Measurements from ENCODE around the gene NDUFS8.

NDUFS8 gene

DNA sequence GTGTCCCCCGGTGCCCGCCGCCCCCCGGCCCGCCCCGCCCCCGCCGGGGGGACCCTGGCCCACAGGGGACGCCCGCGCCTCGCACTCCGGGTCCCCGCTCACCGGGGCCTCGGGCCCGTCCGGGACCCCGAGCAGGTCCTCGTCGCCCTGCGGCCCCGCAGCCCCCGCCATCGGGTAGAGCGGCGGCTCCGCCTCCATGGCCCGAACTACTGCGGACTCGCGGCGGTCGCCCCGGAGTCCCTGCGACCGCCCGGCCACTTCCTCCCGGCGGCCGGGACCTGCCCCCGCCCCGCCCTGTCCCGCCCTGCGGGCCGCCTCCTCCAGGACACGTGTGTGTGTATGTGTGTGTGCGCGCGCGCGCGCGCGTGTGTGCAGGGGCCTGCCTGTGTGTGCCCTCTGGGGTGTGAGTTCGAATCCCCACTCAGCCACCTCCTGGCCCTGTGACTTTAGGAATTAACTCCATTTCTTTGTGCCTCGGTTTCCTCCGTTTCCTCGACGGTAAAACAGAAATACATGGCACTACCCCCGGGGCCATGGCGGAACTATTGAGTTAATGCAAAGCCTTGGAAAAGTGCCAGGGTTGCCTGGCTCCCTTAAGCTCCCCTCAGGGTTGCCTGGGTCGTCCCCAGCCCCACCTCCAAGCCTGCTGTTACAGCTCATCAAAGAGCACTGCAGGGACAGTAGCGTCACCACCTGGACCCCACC, 26.5 kb upstream of the NDUFS8 start, which contains the start of gene UNC93B1:
Gene UNC93B1, minus strand, starts transcription at position 252 of the 705 bp plus-strand sequence. Its CDS starts 54 bp downstream, at position 198.
- DNase-seq, result peak; percentile 39 to 71 (median 52)

DNA sequence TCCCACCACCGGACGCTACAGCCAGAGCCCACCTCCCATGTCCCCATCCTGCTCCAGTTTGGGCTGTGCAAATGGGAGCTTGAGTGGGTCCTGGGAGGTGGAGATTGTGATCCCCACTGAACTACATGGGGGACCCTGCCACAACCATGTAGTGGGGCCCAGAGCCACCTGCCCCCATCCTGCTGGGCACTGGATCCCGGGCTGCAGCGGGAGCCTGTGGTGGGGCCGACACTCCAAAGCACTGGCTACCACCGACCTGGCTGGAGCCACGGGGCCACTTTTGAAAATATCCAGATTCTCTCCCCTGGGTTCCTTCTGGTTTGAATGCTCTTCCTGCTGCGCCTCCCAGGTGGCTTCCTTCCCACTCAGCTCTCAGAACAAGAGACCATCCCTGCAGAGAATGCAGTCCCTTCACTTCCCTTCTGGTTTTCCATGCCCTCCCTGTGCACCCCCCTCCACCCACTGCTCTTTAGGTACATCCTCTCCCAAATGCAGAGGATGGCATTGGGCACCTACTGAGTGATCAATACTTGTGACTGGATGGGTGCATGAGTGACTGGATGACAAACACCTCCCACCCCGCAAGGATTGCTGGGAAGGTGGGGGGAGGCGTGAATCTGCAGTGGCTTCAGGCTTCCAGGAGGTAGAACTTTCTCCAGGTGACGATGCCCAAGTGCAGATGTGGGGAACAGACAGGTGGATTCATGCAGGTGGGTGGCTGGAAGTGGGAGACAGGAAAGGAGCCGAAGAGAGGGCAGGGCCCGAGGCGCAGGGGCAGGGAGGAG, 25.7 kb upstream of the NDUFS8 start:
- DNase-seq, result no peak

DNA sequence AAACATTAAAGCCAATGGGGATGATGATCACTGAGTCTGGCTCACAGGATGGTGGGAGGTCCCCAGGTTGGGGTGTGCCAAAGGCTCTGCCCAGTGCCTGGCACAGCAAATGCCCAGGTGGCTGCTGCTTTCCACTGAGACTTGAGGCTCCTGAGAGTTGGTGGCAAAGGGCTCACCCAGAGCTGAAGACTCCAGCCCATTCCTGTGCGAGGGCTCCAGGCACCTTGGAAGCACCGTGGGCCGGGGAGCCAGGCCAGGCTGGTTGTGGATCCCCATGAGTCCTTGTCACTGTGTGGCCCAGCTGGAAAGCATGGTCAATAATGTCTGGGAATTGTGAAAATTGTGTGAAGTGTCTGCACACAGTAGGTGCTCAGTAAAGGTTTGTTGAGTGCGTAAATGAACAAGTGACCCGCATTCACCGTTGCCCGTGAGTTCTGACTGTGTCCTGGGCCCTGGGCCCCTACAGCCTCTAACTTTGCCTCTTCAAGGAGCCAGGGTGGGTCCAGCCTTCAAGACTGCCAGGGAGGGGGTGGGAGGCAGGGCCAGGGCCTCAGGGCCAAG, 23.8 kb upstream of the NDUFS8 start:
- no peak for DNase-seq

DNA sequence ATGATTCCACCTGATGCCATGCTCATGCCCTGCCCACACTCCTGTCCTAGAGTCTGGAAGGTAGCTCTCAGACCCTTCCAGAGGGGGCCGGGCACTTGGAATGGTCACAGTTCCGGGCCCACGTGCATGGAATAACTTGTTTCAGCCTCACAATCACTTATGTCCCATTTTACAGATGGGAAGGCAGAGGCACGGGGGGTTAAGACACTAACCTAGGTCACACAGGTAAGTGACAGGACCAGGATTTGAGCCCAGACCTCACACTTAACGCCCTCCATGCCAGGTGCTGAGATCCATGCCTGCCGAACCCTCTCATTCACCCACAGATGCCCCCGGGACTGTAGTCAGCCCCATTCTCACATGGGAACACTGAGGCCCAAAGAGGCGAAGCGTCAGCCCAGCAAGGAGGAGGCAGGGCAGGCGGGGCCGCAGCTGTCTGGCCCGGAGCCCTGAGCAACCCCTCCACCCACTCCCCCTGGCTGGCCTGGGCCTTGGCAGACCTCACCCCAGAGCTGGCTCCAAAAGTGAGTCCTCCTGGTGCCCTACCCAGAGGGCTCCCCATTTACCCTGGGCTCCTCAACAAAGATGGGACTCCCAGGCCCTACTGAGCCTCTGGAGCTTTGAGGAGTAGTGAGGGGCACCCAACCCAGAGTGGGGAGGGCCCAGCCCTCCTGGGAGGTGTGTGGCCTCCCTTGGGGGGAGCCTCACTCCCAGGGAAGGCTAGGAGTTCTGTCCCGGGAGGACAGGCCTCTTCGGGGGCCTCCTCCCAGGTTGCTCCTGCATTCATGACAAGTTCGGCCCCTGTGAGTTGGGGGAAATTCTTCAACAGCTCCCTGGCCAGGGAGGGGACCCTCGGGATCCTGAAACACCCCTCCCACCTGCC, 22.7 kb upstream of the NDUFS8 start:
- DNase-seq, result no peak

DNA sequence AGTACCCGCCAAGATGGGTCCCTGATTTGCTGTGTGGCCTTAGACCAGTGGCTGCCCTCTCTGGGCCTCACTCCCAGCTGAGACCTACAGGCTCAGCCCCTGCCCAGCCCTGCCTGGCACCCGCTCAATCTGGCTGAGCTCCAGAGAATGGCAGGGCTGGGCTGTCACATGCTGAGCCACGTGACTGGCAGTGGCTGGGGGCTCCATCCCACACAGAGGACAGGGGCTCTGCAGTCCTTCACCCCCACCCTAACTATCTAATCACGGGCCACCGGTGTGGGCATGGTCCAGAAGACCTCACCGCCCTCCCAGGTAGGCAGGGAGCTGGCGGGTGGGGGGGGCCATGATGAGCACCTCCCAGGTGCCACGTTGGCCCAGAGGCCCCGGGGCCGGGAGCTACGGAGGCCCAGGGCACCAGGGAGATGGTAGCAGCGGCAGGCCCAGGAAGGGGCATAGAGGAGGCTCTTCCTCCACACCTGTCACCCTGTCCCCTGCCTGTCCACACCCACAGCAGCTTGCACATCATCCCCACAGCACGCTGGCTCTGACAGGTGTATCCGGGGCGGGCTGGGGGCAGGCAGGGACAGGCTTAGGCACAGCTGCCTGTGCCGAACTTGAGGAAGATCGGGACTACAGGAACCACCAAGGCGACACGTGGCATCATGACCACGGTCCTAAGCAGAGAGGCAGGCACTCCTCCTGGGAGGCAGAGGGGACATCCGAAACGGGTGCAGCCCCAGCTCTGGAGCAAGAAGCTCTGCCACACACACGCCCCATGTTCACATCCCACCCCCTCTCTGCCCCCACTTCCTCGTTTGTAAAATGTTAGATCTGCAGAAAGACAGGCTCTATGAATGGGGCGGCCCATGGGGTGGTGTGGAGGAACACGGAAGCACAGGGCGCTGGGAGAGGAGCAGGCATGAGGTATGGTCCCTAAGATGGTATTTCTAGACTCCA, 21.8 kb upstream of the NDUFS8 start:
- no peak for DNase-seq

DNA sequence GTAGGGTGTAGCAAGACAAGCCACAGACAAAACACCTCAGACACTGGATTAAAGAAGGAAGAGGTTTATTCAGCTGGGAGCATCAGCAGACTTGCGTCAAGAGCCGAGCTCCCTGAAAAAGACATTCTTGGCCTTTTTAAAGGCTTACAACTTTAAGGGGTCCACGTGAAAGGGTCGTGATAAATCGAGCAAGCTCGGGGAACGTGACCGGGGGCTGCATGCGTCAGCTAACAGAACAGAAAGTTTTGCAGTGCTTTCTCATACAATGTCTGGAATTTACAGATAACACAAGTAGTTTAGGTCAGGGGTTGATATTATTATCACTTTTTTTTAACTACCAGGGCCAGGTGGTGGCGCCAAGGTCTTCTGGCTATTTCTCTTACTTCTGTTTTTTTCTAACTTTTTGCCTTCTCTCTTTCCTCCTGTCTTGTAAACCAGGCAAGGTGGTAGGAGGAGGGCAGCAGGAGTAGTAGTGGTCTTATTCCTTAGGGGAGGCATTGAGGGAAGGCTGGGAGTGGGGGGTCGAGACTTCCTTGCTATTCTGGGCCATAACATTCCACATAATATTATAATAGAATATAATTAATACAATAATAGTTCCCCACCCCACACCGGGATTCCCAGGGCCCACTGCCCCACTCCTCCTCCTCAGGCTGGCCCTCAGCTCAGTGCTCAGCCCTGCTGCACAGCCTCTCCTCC, 20.9 kb upstream of the NDUFS8 start:
- no peak for DNase-seq

DNA sequence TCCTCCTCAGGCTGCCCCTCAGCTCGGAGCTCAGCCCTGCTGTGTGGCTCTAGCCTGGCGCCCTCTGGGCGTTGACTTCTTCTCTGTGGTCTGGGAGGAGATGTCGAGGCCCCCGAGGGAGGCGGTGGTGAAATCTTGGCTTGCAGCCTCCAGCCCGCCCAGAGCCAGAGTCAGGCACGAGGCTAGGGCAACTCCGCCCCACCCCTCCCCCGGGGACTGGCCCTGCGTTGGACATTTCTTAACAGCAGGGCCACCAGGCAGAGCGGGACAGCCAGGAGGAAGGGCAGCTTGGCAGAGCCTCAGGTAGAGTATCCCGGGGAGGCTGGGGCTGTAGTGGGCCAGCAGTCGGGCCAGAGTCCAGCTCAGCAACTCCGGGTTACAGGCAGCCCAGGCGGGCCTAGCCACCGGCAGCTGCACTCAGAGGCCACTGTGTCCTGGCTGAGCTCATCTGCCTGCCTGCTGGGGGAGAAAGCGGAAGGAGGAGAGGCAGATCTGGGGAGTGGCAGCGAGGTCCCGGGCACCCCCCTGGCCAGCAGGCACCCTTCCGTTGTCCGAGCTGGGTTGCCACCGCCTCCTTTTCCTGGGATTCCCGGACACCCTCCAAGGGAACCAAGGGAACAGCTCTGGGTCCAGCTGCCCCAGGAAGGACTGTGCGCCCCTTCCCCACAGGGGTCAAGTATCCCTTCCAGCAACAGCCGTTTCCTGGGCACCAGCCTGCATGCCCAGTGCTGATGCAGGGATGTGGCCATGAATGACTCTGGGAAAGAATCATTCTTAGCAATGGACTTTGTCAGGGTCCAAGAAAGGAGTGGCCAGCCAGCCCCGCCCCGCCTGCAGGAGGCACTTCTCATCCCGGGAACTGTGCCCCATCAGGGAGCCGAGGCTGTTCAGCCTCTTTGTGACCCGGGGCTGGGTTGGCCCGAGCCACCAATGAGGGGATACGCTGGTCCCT, 20.1 kb upstream of the NDUFS8 start, which contains the start of gene ALDH3B1:
Gene ALDH3B1, plus strand, starts transcription at position 238 of the 952 bp plus-strand sequence. CDS start 4,971 bp downstream, outside the sequence.
- no peak for DNase-seq

DNA sequence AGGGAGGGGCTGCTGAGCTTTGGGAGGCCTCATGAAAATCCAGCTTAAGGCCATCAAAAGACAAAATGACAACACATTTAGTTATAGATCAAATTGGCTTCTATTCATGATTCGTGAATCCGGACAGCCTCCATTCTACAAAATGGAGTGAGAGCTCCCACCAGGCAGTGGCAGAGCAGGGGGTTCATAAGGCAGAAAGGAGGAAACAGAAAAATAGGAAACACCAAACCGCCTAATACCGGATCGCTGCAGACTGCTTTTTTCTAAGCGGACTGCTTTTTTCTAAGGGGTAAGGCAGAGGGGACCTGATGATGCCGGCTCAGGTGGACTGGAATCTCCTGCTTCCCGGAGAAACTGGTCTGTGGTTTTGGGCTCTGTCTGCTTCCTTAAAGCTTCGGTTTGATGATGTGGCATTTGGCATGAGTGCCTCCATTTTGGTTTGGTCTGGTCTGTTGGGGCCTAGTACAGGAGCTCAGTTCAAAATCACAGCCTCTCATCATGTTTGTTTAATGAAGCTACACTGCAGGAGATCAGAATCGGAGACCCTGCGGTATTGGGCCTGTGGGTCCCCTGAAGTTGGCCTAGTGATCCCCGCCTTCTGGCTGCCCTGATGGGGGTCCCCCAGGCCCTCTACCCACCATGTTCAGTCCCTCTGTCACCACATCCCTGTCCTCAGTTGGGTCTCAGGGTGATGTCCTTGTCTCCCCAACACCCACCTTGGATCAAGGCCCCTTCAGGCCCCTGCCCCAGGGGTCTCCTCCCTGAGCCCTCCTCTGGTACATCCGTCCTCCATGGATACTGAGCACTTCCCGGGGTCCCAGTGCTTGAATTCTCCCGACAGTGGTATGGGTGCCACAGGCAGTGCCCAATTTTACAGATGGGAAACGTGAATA, 19.2 kb upstream of the NDUFS8 start:
- no peak for DNase-seq

DNA sequence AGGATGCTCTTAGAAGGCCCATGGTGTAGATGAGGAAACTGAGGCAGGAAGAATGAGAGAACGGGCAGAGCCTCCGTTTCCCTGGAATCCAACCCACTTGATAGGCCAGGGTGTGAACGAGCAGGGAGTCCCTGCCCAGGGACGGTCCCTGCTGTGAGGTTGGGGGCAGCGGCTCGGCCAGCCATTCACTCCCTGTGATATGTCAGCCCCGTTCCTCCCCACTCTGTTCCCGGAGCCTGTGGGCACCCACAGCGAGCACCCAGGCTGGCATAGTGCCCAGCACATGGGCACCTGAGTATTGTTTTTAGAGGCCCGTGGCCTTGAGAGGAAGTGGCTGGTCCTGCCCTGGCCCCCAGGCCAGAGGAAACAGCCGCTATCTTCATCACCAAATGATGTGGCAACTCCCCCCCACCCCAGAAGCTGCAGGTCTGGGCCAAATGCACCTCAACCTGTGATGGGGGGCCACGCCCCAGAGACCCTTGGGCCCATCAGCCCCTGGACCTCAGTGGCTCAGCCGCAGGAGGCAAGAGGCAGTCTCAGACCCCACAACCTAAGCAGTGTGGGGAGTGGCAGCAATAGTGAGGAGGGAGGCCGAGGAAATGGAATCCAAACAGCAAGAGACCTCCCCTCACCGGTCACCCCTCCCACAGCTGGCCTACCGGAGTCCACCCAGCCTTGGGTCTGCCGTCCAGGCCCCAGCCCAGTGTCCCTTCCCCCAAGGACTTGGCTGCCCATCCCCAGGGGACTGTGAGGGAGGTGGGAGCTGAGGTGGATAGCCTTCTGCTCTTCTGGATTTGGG, 18.2 kb upstream of the NDUFS8 start:
- DNase-seq, result no peak

DNA sequence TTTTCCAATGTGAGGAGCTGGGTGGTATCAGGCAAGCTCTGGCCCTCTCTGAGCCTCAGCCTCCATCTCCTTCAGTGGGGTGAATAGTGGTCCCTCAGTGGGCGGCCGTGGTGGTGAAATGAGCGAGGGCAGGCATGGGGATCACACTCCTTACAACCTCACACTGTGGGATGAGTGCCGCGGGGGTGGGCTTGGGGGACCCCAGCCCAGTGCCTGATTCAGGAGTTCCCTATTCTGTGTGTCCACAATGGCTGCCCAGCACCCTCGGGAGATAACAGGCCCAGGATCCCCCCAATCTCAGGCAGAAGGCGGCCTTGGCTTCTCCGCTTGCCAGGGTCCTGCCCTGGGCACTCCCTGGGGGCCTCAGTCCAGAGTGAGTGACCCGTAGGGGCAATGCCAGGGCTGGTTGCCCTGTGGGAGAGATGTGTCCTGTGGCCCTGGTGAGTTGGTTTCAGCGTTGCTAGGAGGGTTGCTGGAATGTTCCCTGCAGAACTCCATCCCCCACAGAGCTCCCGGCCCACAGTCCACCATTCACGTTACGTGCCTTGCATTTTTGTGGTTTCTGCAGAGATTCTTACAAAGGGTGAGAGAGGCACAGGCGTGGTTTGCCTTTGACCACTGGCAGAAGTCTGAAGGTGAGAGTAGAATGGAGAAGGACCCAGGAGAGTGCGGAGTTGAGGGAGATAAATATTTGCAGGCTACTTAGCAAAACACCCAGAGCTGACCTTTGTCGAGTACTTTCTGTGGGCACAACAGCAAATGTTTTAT, 17.5 kb upstream of the NDUFS8 start:
- DNase-seq, result no peak

DNA sequence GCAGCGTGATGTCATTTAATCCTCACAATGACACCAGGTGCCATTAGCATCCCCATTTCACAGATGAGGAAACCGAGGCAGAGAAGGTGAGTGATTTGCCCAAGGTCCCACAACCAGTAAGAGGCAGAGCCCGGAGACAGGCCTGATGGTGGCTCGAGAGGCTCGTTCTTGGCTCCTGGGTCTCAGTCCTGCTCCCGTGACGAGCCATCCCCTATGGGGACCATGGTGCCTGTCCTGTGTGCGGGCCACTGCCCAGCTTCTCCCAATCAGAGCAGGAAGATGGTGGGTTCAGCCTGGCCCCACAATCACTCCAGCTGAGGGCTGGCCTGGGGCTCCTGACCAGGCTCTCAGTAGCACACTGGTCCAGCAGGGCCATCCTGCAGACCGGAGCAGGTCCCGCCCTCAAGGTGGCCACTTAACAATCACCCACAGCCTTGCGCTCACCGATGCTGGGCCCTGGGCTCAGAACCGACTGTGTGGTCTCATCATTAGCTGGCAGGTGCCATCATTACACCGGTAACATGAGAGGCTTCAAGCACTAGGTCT, 16.8 kb upstream of the NDUFS8 start:
- no peak for DNase-seq

DNA sequence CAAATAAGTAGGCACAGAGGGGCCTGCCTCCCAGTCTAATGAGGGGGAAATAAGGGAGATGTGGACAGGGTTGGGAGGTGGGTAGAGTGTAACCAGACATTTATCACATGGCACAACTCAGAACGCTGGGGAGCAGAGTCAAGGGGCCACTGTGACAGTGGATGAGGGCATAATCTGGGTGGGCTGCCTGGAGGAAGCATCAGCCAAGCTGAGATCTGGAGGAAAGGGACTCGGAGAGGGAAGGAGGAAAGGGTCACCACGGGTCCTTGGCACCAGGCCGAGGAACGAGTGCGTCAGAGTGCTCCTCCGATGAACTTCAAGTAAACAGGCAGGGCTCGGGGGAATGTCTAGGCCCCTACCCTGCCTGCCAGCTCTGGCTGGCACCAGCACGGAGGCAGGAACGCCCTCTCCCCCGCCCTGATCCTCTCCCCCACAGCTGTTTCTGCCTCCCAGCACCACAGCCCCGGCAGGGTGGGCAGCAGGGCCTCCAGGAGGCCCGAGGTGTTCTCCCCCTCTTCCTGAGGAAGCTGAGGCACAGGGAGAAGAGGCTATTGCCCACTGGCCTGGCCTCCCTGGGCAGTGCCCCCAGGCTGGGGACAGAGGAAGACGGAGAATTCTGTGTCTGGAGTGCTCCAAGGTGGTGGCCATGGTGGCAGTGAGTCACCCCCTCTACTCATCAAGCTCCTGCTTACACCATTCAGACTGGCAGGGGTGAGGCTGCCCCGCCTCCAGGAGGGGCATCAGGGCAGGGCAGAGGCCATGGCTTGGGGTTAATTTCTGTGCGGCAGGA, 16.1 kb upstream of the NDUFS8 start:
- no peak for DNase-seq

DNA sequence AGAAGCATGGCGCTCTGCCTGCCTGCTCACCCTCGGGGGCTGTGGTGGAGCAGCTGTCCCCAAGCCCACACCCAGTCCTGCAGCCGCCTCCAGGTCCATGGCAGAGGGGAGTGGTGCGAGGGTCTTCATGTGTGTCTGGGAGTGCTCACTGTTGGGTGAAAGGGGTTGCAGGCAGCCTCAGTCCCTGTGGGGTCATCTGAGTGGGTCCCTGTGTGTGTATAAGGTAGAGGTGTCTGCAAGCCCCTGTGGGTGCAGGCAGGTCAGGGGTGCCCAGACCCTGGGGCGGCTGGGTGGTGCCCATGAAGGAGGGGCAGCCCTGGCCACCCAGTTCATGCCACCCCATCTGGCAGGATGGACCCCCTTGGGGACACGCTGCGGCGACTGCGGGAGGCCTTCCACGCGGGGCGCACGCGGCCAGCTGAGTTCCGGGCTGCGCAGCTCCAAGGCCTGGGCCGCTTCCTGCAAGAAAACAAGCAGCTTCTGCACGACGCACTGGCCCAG, 15.5 kb upstream of the NDUFS8 start:
- no peak for DNase-seq

DNA sequence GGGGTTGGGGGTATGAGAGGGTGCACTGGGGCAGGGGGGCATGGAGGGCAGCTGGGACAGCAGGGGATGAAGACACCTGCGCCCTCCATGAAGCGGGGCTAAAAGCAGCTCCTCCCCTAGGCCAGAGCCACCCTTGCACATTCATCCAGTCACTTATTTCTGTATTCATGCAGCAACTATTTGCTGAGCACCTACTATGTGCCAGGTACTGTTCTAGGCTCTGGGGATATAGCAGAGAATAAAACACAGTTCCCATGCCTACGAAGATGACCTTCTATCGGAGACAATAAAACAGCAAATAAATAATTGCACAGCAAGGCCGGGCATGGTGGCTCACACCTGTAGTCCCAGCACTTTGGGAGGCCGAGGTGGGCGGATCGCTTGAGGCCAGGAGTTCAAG, 15.0 kb upstream of the NDUFS8 start:
- no peak for DNase-seq

DNA sequence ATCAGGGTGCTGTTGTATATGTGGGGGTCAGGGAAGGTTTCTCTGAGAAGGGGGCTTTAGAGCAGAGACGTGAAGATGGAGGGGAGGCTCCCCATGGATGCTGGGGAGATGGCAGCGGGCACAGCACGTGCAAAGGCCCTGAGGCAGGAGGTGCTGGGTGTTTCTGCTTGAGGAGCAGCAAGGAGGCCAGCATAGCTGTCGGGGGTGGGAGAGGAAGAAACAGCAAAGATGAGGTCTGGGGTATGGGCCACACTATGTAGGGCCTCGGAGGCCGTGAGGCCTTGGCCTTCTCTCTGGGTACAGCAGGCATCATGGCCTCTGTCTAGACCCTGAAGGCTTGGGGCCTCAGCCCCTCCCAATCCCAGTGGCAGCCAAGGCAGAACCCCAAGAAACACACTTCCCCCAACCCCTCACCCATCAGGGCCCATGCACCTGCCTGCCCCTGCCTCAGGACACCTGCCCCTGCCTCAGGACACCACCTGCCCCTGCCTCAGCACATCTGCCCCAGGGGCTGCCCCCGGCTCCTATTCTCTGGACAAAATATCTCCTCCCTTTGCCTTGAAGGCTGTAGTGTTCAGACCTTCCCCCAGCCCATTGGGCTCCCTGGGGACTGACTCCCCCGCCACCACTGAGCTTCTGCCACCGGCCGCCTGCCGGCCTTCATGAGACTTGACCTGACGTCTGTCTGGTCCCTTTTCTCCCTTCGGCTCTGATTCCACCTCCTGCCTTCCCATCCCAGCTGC, 14.1 kb upstream of the NDUFS8 start:
- no peak for DNase-seq

All from activated naive CD4-positive, alpha-beta T cell (primary cell).